H1 (cell line): ENCODE measurements around the gene KANSL1L. TPM values are rescaled to one million over a fixed set of nuclear protein-coding genes. Genes with fewer than 3 reads are reported as not detected.

Experiments used
- BCL11A ChIP-seq, 2 experiments: IDR thresholded peaks; one replicate each; pipeline ENCODE4 v1.6.1; 2011; ENCODE audit warnings: low read depth in 2 of 2, low read length in 2 of 2, mild to moderate bottlenecking in 2 of 2
- CEBPB ChIP-seq: IDR thresholded peaks from 2 replicates; pipeline ENCODE4 v1.6.1; 2012; ENCODE audit warnings: low read depth, low read length
- CHD1 ChIP-seq: IDR thresholded peaks from 2 replicates; pipeline ENCODE4 v1.6.1; 2012; ENCODE audit warnings: low read depth, low read length, improper control_type of control experiment
- CREB1 ChIP-seq: IDR thresholded peaks from 2 replicates; pipeline ENCODE4 v1.6.1; 2012; ENCODE audit warnings: inconsistent platforms
- EGR1 ChIP-seq: IDR thresholded peaks from 2 replicates; pipeline ENCODE4 v1.6.1; 2011; ENCODE audit warnings: low read depth, low read length, borderline replicate concordance
- EZH2 ChIP-seq: fragments of 200-600 bp; sonication (generic); IDR thresholded peaks from 2 replicates; pipeline ENCODE4 v1.7.1; 2012; ENCODE audit warnings: low read depth, mild to moderate bottlenecking, moderate library complexity, low read length, inconsistent platforms; ENCODE audit not compliant: severe bottlenecking
- FOSL1 ChIP-seq: IDR thresholded peaks from 2 replicates; pipeline ENCODE4 v1.6.1; 2011; ENCODE audit warnings: mild to moderate bottlenecking, low read depth, low read length, moderate library complexity; ENCODE audit not compliant: insufficient read depth
- GTF2F1 ChIP-seq: IDR thresholded peaks from 2 replicates; pipeline ENCODE4 v1.6.1; 2012; ENCODE audit warnings: low read depth, low read length, improper control_type of control experiment, borderline replicate concordance
- JUN ChIP-seq: IDR thresholded peaks from 2 replicates; pipeline ENCODE4 v1.6.1; 2011; ENCODE audit warnings: low read depth, mild to moderate bottlenecking, improper control_type of control experiment, low read length
- JUND ChIP-seq: IDR thresholded peaks from 2 replicates; pipeline ENCODE4 v1.6.1; 2011; ENCODE audit warnings: mild to moderate bottlenecking, improper control_type of control experiment, low read length
- KDM4A ChIP-seq: IDR thresholded peaks from one replicate; pipeline ENCODE4 v1.7.1; 2012; ENCODE audit warnings: low read depth, mild to moderate bottlenecking, moderate library complexity, low read length, inconsistent platforms; ENCODE audit not compliant: severe bottlenecking
- KDM5A ChIP-seq: fragments of 200-600 bp; IDR thresholded peaks from 2 replicates; pipeline ENCODE4 v1.7.1; 2012; ENCODE audit warnings: mild to moderate bottlenecking, low read length, inconsistent platforms, mixed read lengths
- MAFK ChIP-seq: IDR thresholded peaks from 2 replicates; pipeline ENCODE4 v1.6.1; 2012; ENCODE audit warnings: low read depth, mild to moderate bottlenecking, improper control_type of control experiment, low read length
- NRF1 ChIP-seq: IDR thresholded peaks from 2 replicates; pipeline ENCODE4 v1.6.1; 2011; ENCODE audit warnings: mild to moderate bottlenecking, low read depth, low read length, improper control_type of control experiment
- PHF8 ChIP-seq: fragments of 200-600 bp; sonication (generic); conservative IDR thresholded peaks from 2 replicates; pipeline ENCODE4 v1.7.1; 2012; ENCODE audit warnings: low read depth, mild to moderate bottlenecking, inconsistent platforms, low read length, moderate library complexity
- POLR2AphosphoS5 ChIP-seq: IDR thresholded peaks from 2 replicates; pipeline ENCODE4 v1.6.1; 2011; ENCODE audit warnings: low read depth, low read length
- RAD21 ChIP-seq, 2 experiments: IDR thresholded peaks in 1 of 2; conservative IDR thresholded peaks in 1 of 2; 2 replicates each; pipeline ENCODE4 v1.6.1; 2011; ENCODE audit warnings: low read depth in 2 of 2, low read length in 2 of 2, improper control_type of control experiment in 1 of 2, inconsistent platforms in 1 of 2, mild to moderate bottlenecking in 1 of 2, moderate library complexity in 1 of 2
- RXRA ChIP-seq: IDR thresholded peaks from 2 replicates; pipeline ENCODE4 v1.6.1; 2011; ENCODE audit warnings: low read depth, mild to moderate bottlenecking, low read length, moderate library complexity; ENCODE audit not compliant: insufficient read depth
- SIRT6 ChIP-seq: IDR thresholded peaks from one replicate; pipeline ENCODE4 v1.7.1; 2012; ENCODE audit warnings: low read length, inconsistent platforms
- SP1 ChIP-seq: IDR thresholded peaks from 2 replicates; pipeline ENCODE4 v1.6.1; 2011; ENCODE audit warnings: low read depth, low read length
- SP4 ChIP-seq: IDR thresholded peaks from 2 replicates; pipeline ENCODE4 v1.6.1; 2012; ENCODE audit warnings: low read length, inconsistent platforms
- TAF1 ChIP-seq: IDR thresholded peaks from 2 replicates; pipeline ENCODE4 v1.6.1; 2011; ENCODE audit warnings: mild to moderate bottlenecking, low read depth, low read length
- TBP ChIP-seq: IDR thresholded peaks from 2 replicates; pipeline ENCODE4 v1.6.1; 2011; ENCODE audit warnings: low read depth, low read length, improper control_type of control experiment
- polyA plus RNA-seq, 7 experiments: library from polyadenylated mRNA; depleted of rRNA in 3 of 7; stranded (reverse) in 5 of 7; unstranded in 2 of 7; fragments of >200 nt in 5 of 7; fragments of 200-250 nt in 2 of 7; gene quantifications; 1 replicate in 5 of 7; 2 replicates in 1 of 7; 4 replicates in 1 of 7; pipeline versions ENCODE4 v1.2.1 to v1.2.3, GENCODE V29; 2011 to 2013; ENCODE audit warnings: missing spikeins in 2 of 7, mixed read lengths in 2 of 7
- total RNA-seq: library from RNA; stranded (reverse); fragmentation: NEBNext Ultra II Directional; extraction: Animal tissue kit (Norgen Biotek cat#: 25700); gene quantifications from 2 replicates; pipeline ENCODE4 v1.2.1, GENCODE V29; 2021
- TF ChIP-seq, protein P1 (sequence below): IDR thresholded peaks from 2 replicates; pipeline ENCODE4 v1.6.1; 2011; ENCODE audit warnings: low read depth, mild to moderate bottlenecking, low read length; ENCODE audit not compliant: insufficient read depth
- TF ChIP-seq, protein P2 (sequence below): IDR thresholded peaks from 2 replicates; pipeline ENCODE4 v1.6.1; 2011; ENCODE audit warnings: low read length, improper control_type of control experiment
- TF ChIP-seq, protein P3 (sequence below): IDR thresholded peaks from 2 replicates; pipeline ENCODE4 v1.6.1; 2012; ENCODE audit warnings: inconsistent platforms

The KANSL1L gene
- total and polyA plus RNA-seq, 2 of the 8 experiments (the other 6 are each of a cell fraction or from before 2014, with no cell fraction given) = 5.4 to 17.2 TPM

DNA sequence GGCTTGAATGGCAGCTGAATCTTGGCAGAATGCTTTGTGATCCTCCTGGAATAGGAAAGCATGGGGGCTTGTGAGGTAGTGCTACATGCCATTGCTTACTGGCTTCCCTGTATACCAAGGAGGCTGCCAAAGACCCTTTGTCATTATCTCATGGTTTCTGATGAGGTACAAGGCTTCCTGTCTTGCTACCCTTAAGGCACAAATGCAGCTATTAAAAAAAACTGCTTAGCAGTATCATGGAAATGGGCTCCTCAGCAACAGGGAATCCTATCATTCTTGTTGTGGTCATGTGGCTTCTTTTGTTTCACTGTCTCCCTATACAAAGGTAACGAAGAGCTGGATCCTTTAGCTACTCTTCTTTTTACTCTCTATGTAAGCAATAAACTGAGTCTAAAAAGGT is 6.6 kb upstream of the KANSL1L start (continued):
- TF ChIP-seq SP4 (no peak), EGR1 (no peak), TBP (no peak), EZH2 (no peak), PHF8 (no peak), FOSL1 (no peak), CHD1 (no peak), POLR2AphosphoS5 (no peak), CREB1 (no peak), BCL11A (IDR thresholded peaks at IDR 0.05; ENCODE audit: low read depth in 2 of 2, low read length in 2 of 2) (no peak), GTF2F1 (no peak), SIRT6 (no peak), CEBPB (no peak), RXRA (no peak), MAFK (no peak), SP1 (peak; percentile 53; the same call in 1 of the 2 replicates), JUND (no peak), TAF1 (0 out of 2 replicates have a peak, but pooled peaks have one; percentile 36), RAD21 (IDR thresholded peaks at IDR 0.05 in 1 of 2, conservative IDR thresholded peaks at IDR 0.05 in 1 of 2; ENCODE audit: low read depth in 2 of 2, low read length in 2 of 2) (no peak), NRF1 (no peak), JUN (no peak), KDM4A (no peak), KDM5A (no peak)
- TF ChIP-seq, protein P1, sequence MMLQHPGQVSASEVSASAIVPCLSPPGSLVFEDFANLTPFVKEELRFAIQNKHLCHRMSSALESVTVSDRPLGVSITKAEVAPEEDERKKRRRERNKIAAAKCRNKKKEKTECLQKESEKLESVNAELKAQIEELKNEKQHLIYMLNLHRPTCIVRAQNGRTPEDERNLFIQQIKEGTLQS = no peak
- TF ChIP-seq, protein P2, sequence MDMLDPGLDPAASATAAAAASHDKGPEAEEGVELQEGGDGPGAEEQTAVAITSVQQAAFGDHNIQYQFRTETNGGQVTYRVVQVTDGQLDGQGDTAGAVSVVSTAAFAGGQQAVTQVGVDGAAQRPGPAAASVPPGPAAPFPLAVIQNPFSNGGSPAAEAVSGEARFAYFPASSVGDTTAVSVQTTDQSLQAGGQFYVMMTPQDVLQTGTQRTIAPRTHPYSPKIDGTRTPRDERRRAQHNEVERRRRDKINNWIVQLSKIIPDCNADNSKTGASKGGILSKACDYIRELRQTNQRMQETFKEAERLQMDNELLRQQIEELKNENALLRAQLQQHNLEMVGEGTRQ = peak; percentile 65
- TF ChIP-seq, protein P3, sequence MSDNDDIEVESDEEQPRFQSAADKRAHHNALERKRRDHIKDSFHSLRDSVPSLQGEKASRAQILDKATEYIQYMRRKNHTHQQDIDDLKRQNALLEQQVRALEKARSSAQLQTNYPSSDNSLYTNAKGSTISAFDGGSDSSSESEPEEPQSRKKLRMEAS = no peak
